Upper lobe of left lung (tissue), 4 donors: ENCODE measurements around the gene RTL10.

ENCODE experiments used
- EP300 ChIP-seq, 4 donors: sonication (generic); formaldehyde crosslinking; IDR thresholded peaks; one replicate each; pipeline ENCODE4 v1.5.1; 2017; ENCODE audit warnings: antibody characterized with exemption in 4 of 4, control low read depth in 2 of 4
- POLR2A ChIP-seq, 4 donors: fragments of 450-650 bp; IDR thresholded peaks; one replicate each; pipeline ENCODE4 v1.5.1; 2016 to 2017; ENCODE audit warnings: antibody characterized with exemption in 4 of 4, mild to moderate bottlenecking in 2 of 4
- TF ChIP-seq, protein P1 (sequence below), 6 experiments: fragments of 450-650 bp in 4 of 6; fragments of 200-600 bp in 2 of 6; sonication (generic) in 2 of 6; IDR thresholded peaks; one replicate each; pipeline ENCODE4 v1.5.1; 2016 to 2019; ENCODE audit warnings: antibody characterized with exemption in 6 of 6

DNA sequence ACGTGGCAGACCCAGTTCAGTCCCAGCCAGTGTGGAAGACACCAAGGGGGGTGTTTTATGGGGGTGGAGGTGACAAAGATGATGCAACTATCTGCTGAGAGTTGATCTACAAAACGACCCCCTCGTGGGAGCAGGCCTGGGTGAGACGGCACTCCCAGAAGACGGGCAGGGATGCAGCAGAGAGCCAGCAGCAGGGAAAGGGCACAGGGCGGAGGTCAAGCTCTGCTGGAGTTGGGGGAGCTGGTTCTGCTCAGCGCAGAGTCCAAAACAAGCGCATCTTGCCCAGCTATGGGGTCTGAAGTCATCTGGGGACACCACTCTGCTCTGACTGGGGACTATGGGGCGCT is 3.9 kb downstream of the RTL10 start:
- no peak for TF ChIP-seq POLR2A (IDR thresholded peaks at IDR 0.05)
- TF ChIP-seq, protein P1, sequence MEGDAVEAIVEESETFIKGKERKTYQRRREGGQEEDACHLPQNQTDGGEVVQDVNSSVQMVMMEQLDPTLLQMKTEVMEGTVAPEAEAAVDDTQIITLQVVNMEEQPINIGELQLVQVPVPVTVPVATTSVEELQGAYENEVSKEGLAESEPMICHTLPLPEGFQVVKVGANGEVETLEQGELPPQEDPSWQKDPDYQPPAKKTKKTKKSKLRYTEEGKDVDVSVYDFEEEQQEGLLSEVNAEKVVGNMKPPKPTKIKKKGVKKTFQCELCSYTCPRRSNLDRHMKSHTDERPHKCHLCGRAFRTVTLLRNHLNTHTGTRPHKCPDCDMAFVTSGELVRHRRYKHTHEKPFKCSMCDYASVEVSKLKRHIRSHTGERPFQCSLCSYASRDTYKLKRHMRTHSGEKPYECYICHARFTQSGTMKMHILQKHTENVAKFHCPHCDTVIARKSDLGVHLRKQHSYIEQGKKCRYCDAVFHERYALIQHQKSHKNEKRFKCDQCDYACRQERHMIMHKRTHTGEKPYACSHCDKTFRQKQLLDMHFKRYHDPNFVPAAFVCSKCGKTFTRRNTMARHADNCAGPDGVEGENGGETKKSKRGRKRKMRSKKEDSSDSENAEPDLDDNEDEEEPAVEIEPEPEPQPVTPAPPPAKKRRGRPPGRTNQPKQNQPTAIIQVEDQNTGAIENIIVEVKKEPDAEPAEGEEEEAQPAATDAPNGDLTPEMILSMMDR (IDR thresholded peaks at IDR 0.05) = no peak
- TF ChIP-seq EP300 (IDR thresholded peaks at IDR 0.05) = no peak
